K562 (cell line): ENCODE results near the gene IL27RA. TPM values are rescaled to one million over a fixed set of nuclear protein-coding genes. Genes with fewer than 3 reads are reported as not detected.
A peak's percentile ranks its signal among the peaks of the same experiment; 100 is the strongest.

Experiments used
- CCAR2 ChIP-seq: fragments of 200-400 bp; formaldehyde crosslinking; IDR thresholded peaks from 2 replicates; pipeline ENCODE4 v1.6.1; 2017; ENCODE audit warnings: mild to moderate bottlenecking, low read depth, low read length
- CTBP1 ChIP-seq: fragments of 450-650 bp; IDR thresholded peaks from 2 replicates; pipeline ENCODE4 v1.6.1; 2016; ENCODE audit warnings: borderline replicate concordance
- HOMEZ ChIP-seq: fragments of 250-450 bp; sonication (Bioruptor Pico); IDR thresholded peaks from 2 replicates; pipeline ENCODE4 v1.4.0; 2020; ENCODE audit warnings: mild to moderate bottlenecking, moderate library complexity
- KLF10 ChIP-seq: fragments of 250-450 bp; sonication (Bioruptor Pico); IDR thresholded peaks from 2 replicates; pipeline ENCODE4 v1.6.1; 2021; ENCODE audit warnings: matching md5 sums
- LARP7 ChIP-seq: fragments of 450-650 bp; IDR thresholded peaks from 2 replicates; pipeline ENCODE4 v1.6.1; 2016
- LEF1 ChIP-seq: fragments of 450-650 bp; IDR thresholded peaks from 2 replicates; pipeline ENCODE4 v1.6.1; 2016; ENCODE audit warnings: mild to moderate bottlenecking
- MTA3 ChIP-seq: fragments of 450-650 bp; formaldehyde crosslinking; IDR thresholded peaks from 2 replicates; pipeline ENCODE4 v1.6.1; 2017; ENCODE audit warnings: mild to moderate bottlenecking, borderline replicate concordance
- MYBL2 ChIP-seq, 2 experiments: fragments of 450-650 bp in 1 of 2; sonication (generic) in 1 of 2; formaldehyde crosslinking in 1 of 2; IDR thresholded peaks; 2 replicates each; pipeline versions ENCODE4 v1.6.1 to v1.8.1; 2017 to 2022; ENCODE audit warnings: borderline replicate concordance in 1 of 2, inconsistent platforms in 1 of 2, low read depth in 1 of 2, mild to moderate bottlenecking in 1 of 2, missing genetic modification reagents in 1 of 2, moderate library complexity in 1 of 2
- NFYB ChIP-seq: IDR thresholded peaks from 2 replicates; pipeline ENCODE4 v1.6.1; 2011; ENCODE audit warnings: mild to moderate bottlenecking, moderate library complexity; ENCODE audit not compliant: insufficient read length; ENCODE audit errors: extremely low read depth
- RBM22 ChIP-seq: fragments of 200-400 bp; formaldehyde crosslinking; IDR thresholded peaks from 2 replicates; pipeline ENCODE4 v1.6.1; 2018; ENCODE audit warnings: low read length, low read depth; ENCODE audit not compliant: poor library complexity, severe bottlenecking
- RFX1 ChIP-seq: fragments of 450-650 bp; IDR thresholded peaks from 2 replicates; pipeline ENCODE4 v1.6.1; 2016; ENCODE audit warnings: mild to moderate bottlenecking, moderate library complexity
- SP2 ChIP-seq: IDR thresholded peaks from 2 replicates; pipeline ENCODE4 v1.6.1; 2011; ENCODE audit warnings: mild to moderate bottlenecking, low read depth, low read length, moderate library complexity; ENCODE audit not compliant: poor library complexity, severe bottlenecking; ENCODE audit errors: extremely low read depth
- TRIM28 ChIP-seq: fragments of 450-650 bp; IDR thresholded peaks from 2 replicates; pipeline ENCODE4 v1.6.1; 2017
- ZBTB26 ChIP-seq: fragments of 450-650 bp; formaldehyde crosslinking; IDR thresholded peaks from 2 replicates; pipeline ENCODE4 v1.4.0; 2022; ENCODE audit warnings: missing genetic modification characterization
- ZBTB7A ChIP-seq: IDR thresholded peaks from 2 replicates; pipeline ENCODE4 v1.6.1; 2011; ENCODE audit warnings: low read depth, mild to moderate bottlenecking, low read length, moderate library complexity, borderline replicate concordance; ENCODE audit not compliant: control insufficient read depth
- ZNF134 ChIP-seq: fragments of 250-450 bp; sonication (Bioruptor Pico); conservative IDR thresholded peaks from 2 replicates; pipeline ENCODE4 v1.4.0; 2020
- ZNF143 ChIP-seq: sonication (generic); formaldehyde crosslinking; IDR thresholded peaks from 2 replicates; pipeline ENCODE4 v1.9.0; 2022; ENCODE audit warnings: mild to moderate bottlenecking, missing genetic modification reagents
- ZNF280B ChIP-seq: fragments of 250-450 bp; sonication (Bioruptor Pico); IDR thresholded peaks from 2 replicates; pipeline ENCODE4 v1.5.1; 2021; ENCODE audit warnings: mild to moderate bottlenecking
- ZNF445 ChIP-seq: fragments of 250-450 bp; sonication (Bioruptor Pico); IDR thresholded peaks from 2 replicates; pipeline ENCODE4 v1.4.0; 2020; ENCODE audit warnings: low read depth, mild to moderate bottlenecking, moderate library complexity
- ZNF57 ChIP-seq: fragments of 450-650 bp; formaldehyde crosslinking; IDR thresholded peaks from 2 replicates; pipeline ENCODE4 v1.4.0; 2020; ENCODE audit warnings: mild to moderate bottlenecking, moderate library complexity
- ZNF592 ChIP-seq: fragments of 450-650 bp; IDR thresholded peaks from 2 replicates; pipeline ENCODE4 v1.6.1; 2017; ENCODE audit warnings: antibody characterized with exemption, mild to moderate bottlenecking
- polyA plus RNA-seq, 8 experiments: library from polyadenylated mRNA; depleted of rRNA in 4 of 8; stranded (reverse) in 5 of 8; unstranded in 3 of 8; fragments of >200 nt; fragmentation: Nextera tagmentation in 2 of 8; fragmentation: Illumina TruSeq in 1 of 8; extraction: Ambion mirVana in 2 of 8; extraction: Trizol in 1 of 8; gene quantifications; 2 replicates each; pipeline versions ENCODE4 v1.2.1 to v1.2.3, GENCODE V29; 2011 to 2014; ENCODE audit warnings: inconsistent platforms in 1 of 8, missing spikeins in 1 of 8
- total RNA-seq, 7 experiments: library from RNA; depleted of rRNA in 6 of 7; stranded (reverse); fragments of >200 nt in 6 of 7; fragmentation: Illumina TruSeq in 2 of 7; extraction: Trizol in 2 of 7; gene quantifications; 2 replicates each; pipeline versions ENCODE4 v1.2.1 to v1.2.3, GENCODE V29; 2011 to 2021; ENCODE audit warnings: low replicate concordance in 1 of 7

The IL27RA gene
- total and polyA plus RNA-seq, 9 of the 15 experiments (the other 6 are each of a cell fraction or from before 2014, with no cell fraction given) = 1.9 to 15.9 (median 12.0) TPM

- TF ChIP-seq CTBP1 (peak; percentile 97), ZBTB7A (peak; percentile 76; the same call in 1 of the 2 replicates), ZNF57 (CRISPR knock-in tag) (no peak), SP2 (no peak), KLF10 (CRISPR knock-in tag) (no peak), RFX1 (no peak), ZNF143 (CRISPR knock-in tag) (no peak), NFYB (no peak), MTA3 (no peak), ZNF134 (CRISPR knock-in tag) (no peak), MYBL2 (IDR thresholded peaks at IDR 0.05; ENCODE audit: low read depth) (no peak), MYBL2 (CRISPR knock-in tag; IDR thresholded peaks at IDR 0.05; ENCODE audit: borderline replicate concordance) (no peak), TRIM28 (no peak), HOMEZ (CRISPR knock-in tag) (no peak), ZNF445 (CRISPR knock-in tag) (no peak), ZBTB26 (no peak), ZNF280B (no peak), LARP7 (no peak), CCAR2 (no peak), ZNF592 (peak; percentile 55; the same call in 1 of the 2 replicates), LEF1 (no peak), RBM22 (no peak)
These were observed 41.8 kb downstream of the IL27RA start (continued) for GRCh38 chr19:14073261-14073924.
